ENCODE data around the gene LASP1.
"Not testable (repeated sequence)": the region's sequence is repeated elsewhere in the genome, so short reads cannot be mapped to it uniquely, and the experiment has no call there.

Gene LASP1

GRCh38 chr17:38940404-38940803 lies 70.5 kb downstream of the LASP1 start:
- no peak for DNase-seq

- no peak for DNase-seq
Observed at GRCh38 chr17:38942696-38943334, 73.0 kb downstream of the LASP1 start.

GRCh38 chr17:38943607-38944006 lies 73.7 kb downstream of the LASP1 start:
- no peak for DNase-seq

- no peak for DNase-seq
Observed at GRCh38 chr17:38947189-38947588, 77.3 kb downstream of the LASP1 start.

GRCh38 chr17:38953800-38954199 lies 83.9 kb downstream of the LASP1 start:
- DNase-seq, result not testable (repeated sequence)

GRCh38 chr17:38958326-38958725 lies 88.5 kb downstream of the LASP1 start:
- peak; percentile 88 for DNase-seq

- peak; percentile 93 for DNase-seq
Observed at GRCh38 chr17:38958756-38959155, 88.9 kb downstream of the LASP1 start.

GRCh38 chr17:38959508-38959907 lies 89.7 kb downstream of the LASP1 start:
- no peak for DNase-seq

GRCh38 chr17:38960402-38960801 lies 90.5 kb downstream of the LASP1 start:
- DNase-seq, result no peak

- no peak for DNase-seq
Observed at GRCh38 chr17:38961413-38961812, 91.6 kb downstream of the LASP1 start.

GRCh38 chr17:38967290-38967738 lies 97.5 kb downstream of the LASP1 start, which contains the start of gene FBXO47:
FBXO47 (minus strand) TSS chr17:38967403; CDS start chr17:38963025, 4,378 bp downstream.
- peak; percentile 92 for DNase-seq

- DNase-seq, result no peak
Observed at GRCh38 chr17:38969281-38969680, 99.4 kb downstream of the LASP1 start.

- DNase-seq, result no peak
Observed at GRCh38 chr17:38970128-38970527, 100.3 kb downstream of the LASP1 start.

GRCh38 chr17:38970804-38971203 lies 100.9 kb downstream of the LASP1 start:
- no peak for DNase-seq

All from fibroblast of skin of back (primary cell).